ENCODE data around the gene ASRGL1. TPM values are rescaled to one million over a fixed set of nuclear protein-coding genes. Genes with fewer than 3 reads are reported as not detected.

Gene ASRGL1
- total RNA-seq, 2 experiments from 2014 or later = 9.2 to 10.2 TPM

- ChIA-PET CTCF (ENCODE audit: unreplicated experiment) (no interaction called here), POLR2A (interaction anchor here (0.7 kb wide), 1 partner anchor 679 kb away, joined by 3 read pairs; no protein-coding TSS in a partner anchor)
- Histone ChIP-seq H3K4me3 (ENCODE audit: low read depth, low read length, poor library complexity, severe bottlenecking) (no peak overlapping the region), H3K4me2 (ENCODE audit: low read length) (no peak overlapping the region), H3K27ac (ENCODE audit: low read depth, low read length, poor library complexity, severe bottlenecking) (no peak overlapping the region), H3K9me2 (ENCODE audit: insufficient read depth, low read length) (no peaks in the 10 kb centered on the region), H3K36me3 (ENCODE audit: insufficient read depth, low read length) (no peaks in the 10 kb centered on the region), H3K79me2 (ENCODE audit: insufficient read depth, low read depth, low read length) (no peaks in the 10 kb centered on the region), H2AFZ (ENCODE audit: low read length) (no peak overlapping the region), H3K4me1 (ENCODE audit: insufficient read depth, low read length, poor library complexity, severe bottlenecking) (no peaks in the 10 kb centered on the region), H4K20me1 (ENCODE audit: insufficient read depth, low read length) (no peaks in the 10 kb centered on the region), H3K9me3 (ENCODE audit: low read length) (no peaks in the 10 kb centered on the region)
- intact Hi-C loops (cut with micrococcal nuclease; ENCODE audit: unreplicated experiment) = no loop called here
- TF ChIP-seq CTCF (conservative IDR thresholded peaks at IDR 0.05; ENCODE audit: low read length) (no peak), EZH2phosphoT487 (IDR thresholded peaks at IDR 0.05; ENCODE audit: borderline replicate concordance, low read depth, low read length) (no peak)
- no TSS peak for BruUV-seq (replicated peaks)
- no peak for DNase-seq (ENCODE audit: low spot score)
These were observed 98.8 kb downstream of the ASRGL1 start for GRCh38 chr11:62435846-62436660.

GRCh38 chr11:62437616-62438015 lies 100.4 kb downstream of the ASRGL1 start:
- H4K20me1 ChIP-seq (ENCODE audit: insufficient read depth, low read length) = no peaks in the 10 kb centered on the region
- H3K9me2 ChIP-seq (ENCODE audit: insufficient read depth, low read length) = no peaks in the 10 kb centered on the region
- TF ChIP-seq CTCF (conservative IDR thresholded peaks at IDR 0.05; ENCODE audit: low read length) (no peak), EZH2phosphoT487 (IDR thresholded peaks at IDR 0.05; ENCODE audit: borderline replicate concordance, low read depth, low read length) (no peak)
- H3K4me1 ChIP-seq (ENCODE audit: insufficient read depth, low read length, poor library complexity, severe bottlenecking) = no peaks in the 10 kb centered on the region
- intact Hi-C loops (cut with micrococcal nuclease; ENCODE audit: unreplicated experiment) = no loop called here
- no peak overlapping the region for H3K4me2 ChIP-seq (ENCODE audit: low read length)
- no peaks in the 10 kb centered on the region for H3K36me3 ChIP-seq (ENCODE audit: insufficient read depth, low read length)
- no peak overlapping the region for H3K27ac ChIP-seq (ENCODE audit: low read depth, low read length, poor library complexity, severe bottlenecking)
- BruUV-seq (replicated peaks) = no TSS peak
- DNase-seq (ENCODE audit: low spot score) = no peak
- H2AFZ ChIP-seq (ENCODE audit: low read length) = no peak overlapping the region
- no peaks in the 10 kb centered on the region for H3K79me2 ChIP-seq (ENCODE audit: insufficient read depth, low read depth, low read length)
- POLR2A ChIA-PET = no interaction called here
- CTCF ChIA-PET (ENCODE audit: unreplicated experiment) = no interaction called here
- H3K9me3 ChIP-seq (ENCODE audit: low read length) = no peaks in the 10 kb centered on the region
- H3K4me3 ChIP-seq (ENCODE audit: low read depth, low read length, poor library complexity, severe bottlenecking) = no peak overlapping the region

GRCh38 chr11:62438641-62439040 lies 101.4 kb downstream of the ASRGL1 start:
- DNase-seq (ENCODE audit: low spot score) = no peak
- no peak for TF ChIP-seq CTCF (conservative IDR thresholded peaks at IDR 0.05; ENCODE audit: low read length)
- no peak for TF ChIP-seq EZH2phosphoT487 (IDR thresholded peaks at IDR 0.05; ENCODE audit: borderline replicate concordance, low read depth, low read length)
- BruUV-seq (replicated peaks) = no TSS peak
- H4K20me1 ChIP-seq (ENCODE audit: insufficient read depth, low read length) = no peaks in the 10 kb centered on the region
- H3K79me2 ChIP-seq (ENCODE audit: insufficient read depth, low read depth, low read length) = no peaks in the 10 kb centered on the region
- no peaks in the 10 kb centered on the region for H3K9me2 ChIP-seq (ENCODE audit: insufficient read depth, low read length)
- H3K4me3 ChIP-seq (ENCODE audit: low read depth, low read length, poor library complexity, severe bottlenecking) = no peak overlapping the region
- intact Hi-C loops (cut with micrococcal nuclease; ENCODE audit: unreplicated experiment) = no loop called here
- H3K4me1 ChIP-seq (ENCODE audit: insufficient read depth, low read length, poor library complexity, severe bottlenecking) = no peaks in the 10 kb centered on the region
- ChIA-PET POLR2A (interaction anchor here (0.7 kb wide), 1 partner anchor 14 kb away, joined by 5 read pairs; no protein-coding TSS in a partner anchor), CTCF (ENCODE audit: unreplicated experiment) (no interaction called here)
- no peak overlapping the region for H2AFZ ChIP-seq (ENCODE audit: low read length)
- H3K4me2 ChIP-seq (ENCODE audit: low read length) = no peak overlapping the region
- no peaks in the 10 kb centered on the region for H3K36me3 ChIP-seq (ENCODE audit: insufficient read depth, low read length)
- no peak overlapping the region for H3K27ac ChIP-seq (ENCODE audit: low read depth, low read length, poor library complexity, severe bottlenecking)
- H3K9me3 ChIP-seq (ENCODE audit: low read length) = no peaks in the 10 kb centered on the region

Measured in OCI-LY7 (cell line).